GM12878 (cell line): ENCODE data around the gene CDC14A. TPM values are rescaled to one million over a fixed set of nuclear protein-coding genes. Genes with fewer than 3 reads are reported as not detected.

Experiments used
- ATAC-seq: fragments of 200-7000 bp; cut with Tn5 transposase; 3 replicates; pipeline ENCODE4 v1.9.1; 2020; ENCODE audit warnings: mild to moderate bottlenecking, moderate library complexity
- BruUV-seq: library from RNA; stranded (reverse); fragments of 400-500 nt; replicated peaks from 2 replicates; lab custom pipeline; 2021; lab: Mats Ljungman, UMichigan
- CTCF ChIA-PET: fragments of 300-600 bp; sonication (Branson Sonifier 250); formaldehyde crosslinking; extraction: SDS; loops from one replicate; lab custom pipeline; 2021; ENCODE audit warnings: inconsistent platforms; lab: Yijun Ruan, JAX
- POLR2A ChIA-PET: fragments of 350-600 bp; formaldehyde crosslinking; extraction: SDS; loops from one replicate; lab custom pipeline; 2021; ENCODE audit warnings: inconsistent platforms; lab: Charles Lee
- RAD21 ChIA-PET: fragments of 300-600 bp; sonication (Branson Sonifier 250); formaldehyde crosslinking; loops from one replicate; lab custom pipeline; 2023; ENCODE audit warnings: antibody characterized with exemption; ENCODE audit not compliant: unreplicated experiment; lab: Charles Lee
- SMC1A ChIA-PET: fragments of 300-600 bp; sonication (Branson Sonifier 250); formaldehyde crosslinking; loops from one replicate; lab custom pipeline; 2023; ENCODE audit not compliant: unreplicated experiment, uncharacterized antibody; lab: Charles Lee
- DNase-seq: peaks from one replicate; pipeline ENCODE4 v3.0.0-alpha.2; 2011; ENCODE audit warnings: low read depth, low spot score
- FAIRE-seq: peaks from 3 replicates; lab custom pipeline; 2011; peaks lifted over from hg19 to GRCh38; lab: Jason Lieb, UNC
- H2AFZ ChIP-seq: 2 replicates; pipeline ENCODE4 v1.6.0; 2011; ENCODE audit warnings: low read depth, low read length, control low read depth; ENCODE audit not compliant: control insufficient read depth
- H3K27ac ChIP-seq: 2 replicates; pipeline ENCODE4 v1.5.1; 2011; ENCODE audit warnings: control low read depth; ENCODE audit not compliant: control insufficient read depth, insufficient read depth
- H3K27me3 ChIP-seq, 2 experiments: replicated peaks in 1 of 2; 2 replicates each; pipeline versions ENCODE4 v1.6.0 to v1.6.1; 2011; ENCODE audit warnings: low read length in 1 of 2; ENCODE audit not compliant: control insufficient read depth in 2 of 2, insufficient read depth in 2 of 2
- H3K36me3 ChIP-seq, 2 experiments: 2 replicates each; pipeline ENCODE4 v1.5.1; 2011; ENCODE audit warnings: low read length in 1 of 2; ENCODE audit not compliant: control insufficient read depth in 2 of 2, insufficient read depth in 2 of 2
- H3K4me1 ChIP-seq: 2 replicates; pipeline ENCODE4 v1.6.1; 2011; ENCODE audit warnings: mild to moderate bottlenecking, low read length, moderate library complexity, mixed read lengths; ENCODE audit not compliant: control insufficient read depth, insufficient read depth
- H3K4me2 ChIP-seq: 2 replicates; pipeline ENCODE4 v1.6.0; 2011; ENCODE audit warnings: control low read depth; ENCODE audit not compliant: control insufficient read depth, insufficient read depth
- H3K4me3 ChIP-seq: fragments of 200-600 bp; sonication (generic); 2 replicates; pipeline ENCODE4 v1.5.1; 2016
- H3K79me2 ChIP-seq: 2 replicates; pipeline ENCODE4 v1.6.0; 2011; ENCODE audit warnings: low read length; ENCODE audit not compliant: control insufficient read depth, insufficient read depth
- H3K9ac ChIP-seq: 2 replicates; pipeline ENCODE4 v1.8.0; 2011; ENCODE audit warnings: low read length, control low read depth, mixed read lengths; ENCODE audit not compliant: control insufficient read depth, insufficient read depth
- H3K9me3 ChIP-seq: replicated peaks from 3 replicates; pipeline ENCODE4 v1.5.1; 2011; ENCODE audit warnings: mild to moderate bottlenecking, low read length; ENCODE audit not compliant: control insufficient read depth, insufficient read depth
- H4K20me1 ChIP-seq: 2 replicates; pipeline ENCODE4 v1.6.0; 2011; ENCODE audit not compliant: control insufficient read depth, insufficient read depth
- ATF7 ChIP-seq: fragments of 450-650 bp; IDR thresholded peaks from 2 replicates; pipeline ENCODE4 v1.6.1; 2016; ENCODE audit warnings: low read depth, mild to moderate bottlenecking
- MTA3 ChIP-seq: IDR thresholded peaks from 2 replicates; pipeline ENCODE4 v1.6.1; 2012; ENCODE audit warnings: low read length, inconsistent platforms, borderline replicate concordance
- SUZ12 ChIP-seq: fragments of 200-600 bp; sonication (generic); IDR thresholded peaks from one replicate; pipeline ENCODE4 v1.6.1; 2018; ENCODE audit warnings: antibody characterized with exemption, mild to moderate bottlenecking; ENCODE audit not compliant: unreplicated experiment
- TBL1XR1 ChIP-seq: IDR thresholded peaks from 2 replicates; pipeline ENCODE4 v1.6.1; 2012; ENCODE audit warnings: low read depth, low read length, improper control_type of control experiment
- ZBTB11 ChIP-seq: fragments of 450-650 bp; formaldehyde crosslinking; IDR thresholded peaks from 2 replicates; pipeline ENCODE4 v1.5.0; 2022; ENCODE audit warnings: mild to moderate bottlenecking, missing genetic modification characterization
- in situ Hi-C: fragments of 300-500 bp; cut with MboI; formaldehyde crosslinking; loops from 9 replicates; pipeline ENCODE4 v1.14.3; 2018; ENCODE audit warnings: mixed read lengths
- intact Hi-C: fragments of 100-400 bp; cut with micrococcal nuclease; formaldehyde crosslinking; loops from one replicate; pipeline ENCODE4 v1.14.2; 2022; ENCODE audit not compliant: unreplicated experiment
- polyA plus RNA-seq, 11 experiments: library from polyadenylated mRNA; depleted of rRNA in 4 of 11; unstranded in 6 of 11; stranded (reverse) in 5 of 11; fragments of >200 nt; fragmentation: Nextera tagmentation in 4 of 11; fragmentation: Illumina TruSeq in 1 of 11; extraction: Ambion mirVana in 4 of 11; extraction: Trizol in 1 of 11; gene quantifications; 1 replicate in 1 of 11; 2 replicates in 10 of 11; pipeline versions ENCODE4 v1.2.1 to v1.2.3, GENCODE V29; 2011 to 2016; ENCODE audit warnings: inconsistent platforms in 2 of 11, missing spikeins in 2 of 11, low read depth in 1 of 11
- total RNA-seq, 4 experiments: library from RNA; depleted of rRNA in 3 of 4; stranded (reverse); fragments of >200 nt in 3 of 4; fragmentation: Illumina TruSeq in 1 of 4; extraction: Trizol in 1 of 4; gene quantifications; 2 replicates each; pipeline versions ENCODE4 v1.2.1 to v1.2.3, GENCODE V29; 2013 to 2021

CDC14A gene
- total and polyA plus RNA-seq, 10 of the 15 experiments (the other 5 are each of a cell fraction or from before 2014, with no cell fraction given): 1.5 to 7.1 (median 5.5) TPM

- no peak overlapping the region for H2AFZ ChIP-seq
Observed at GRCh38 chr1:100316622-100317021, 35.7 kb upstream of the CDC14A start.

More at GRCh38 chr1:100316622-100317021, 35.7 kb upstream of the CDC14A start:
- CTCF ChIA-PET: interaction anchor here (1.3 kb wide), 1 partner anchor 143 kb away, joined by 3 read pairs; no protein-coding TSS in a partner anchor
- H3K36me3 ChIP-seq: no peaks in the 10 kb centered on the region
- no peaks in the 10 kb centered on the region for H3K27me3 ChIP-seq
- FAIRE-seq (no peak), ATAC-seq (no peak), DNase-seq (no peak)
- RAD21 ChIA-PET: no interaction called here
- no peaks in the 10 kb centered on the region for H3K4me1 ChIP-seq
- no peak for TF ChIP-seq TBL1XR1
- TF ChIP-seq MTA3: no peak
- no peak for TF ChIP-seq ATF7
- no peak for TF ChIP-seq ZBTB11 (CRISPR knock-in tag)
- TF ChIP-seq SUZ12: no peak
- intact Hi-C loops: no loop called here
- peaks cover 9% of the 10 kb centered on the region; the same call in 2 of the 3 replicates for H3K9me3 ChIP-seq
- H3K4me2 ChIP-seq: no peak overlapping the region
- no peak overlapping the region for H3K4me3 ChIP-seq
- H3K27ac ChIP-seq: no peak overlapping the region
- H4K20me1 ChIP-seq: no peaks in the 10 kb centered on the region
- POLR2A ChIA-PET: no interaction called here
- SMC1A ChIA-PET: no interaction called here
- BruUV-seq: no TSS peak
- no peaks in the 10 kb centered on the region for H3K79me2 ChIP-seq
- in situ Hi-C loops: no loop called here
- no peak overlapping the region for H3K9ac ChIP-seq
